HFFc6 (cell line): Measurements from ENCODE around the gene BORCS5. TPM values are rescaled to one million over a fixed set of nuclear protein-coding genes. Genes with fewer than 3 reads are reported as not detected.

Experiments used
- DNase-seq: peaks from one replicate; pipeline ENCODE4 v3.0.0-alpha.2; 2018
- H3K27ac Mint-ChIP-seq: 2 replicates; pipeline ENCODE4 v1.8.0; 2020; ENCODE audit warnings: mild to moderate bottlenecking, mixed read lengths
- H3K27me3 Mint-ChIP-seq: 2 replicates; pipeline ENCODE4 v1.8.0; 2021; ENCODE audit warnings: mild to moderate bottlenecking, moderate library complexity, mixed read lengths; ENCODE audit not compliant: insufficient read depth
- H3K36me3 Mint-ChIP-seq: 2 replicates; pipeline ENCODE4 v1.8.0; 2021; ENCODE audit warnings: low read depth, mixed read lengths
- H3K4me1 Mint-ChIP-seq: 2 replicates; pipeline ENCODE4 v1.8.0; 2020; ENCODE audit warnings: low read depth, mixed read lengths
- H3K4me3 Mint-ChIP-seq: 2 replicates; pipeline ENCODE4 v1.8.0; 2020; ENCODE audit warnings: mild to moderate bottlenecking, moderate library complexity, mixed read lengths
- H3K9me3 Mint-ChIP-seq: 2 replicates; pipeline ENCODE4 v1.8.0; 2020; ENCODE audit warnings: mild to moderate bottlenecking, mixed read lengths
- total RNA-seq, 6 experiments: library from RNA; stranded (reverse); fragmentation: NEBNext Ultra II Directional; extraction: Animal tissue kit (Norgen Biotek cat#: 25700); gene quantifications; 2 replicates in 1 of 6; 3 replicates in 5 of 6; pipeline ENCODE4 v1.2.3, GENCODE V29; 2021
- TF ChIP-seq, protein P1 (sequence below): fragments of 200-600 bp; sonication (generic); IDR thresholded peaks from 2 replicates; pipeline ENCODE4 v1.5.0; 2021; ENCODE audit warnings: antibody characterized with exemption, mild to moderate bottlenecking

BORCS5 gene
- total RNA-seq, 6 experiments from 2014 or later, result 8.7 to 13.9 (median 10.6) TPM

DNA sequence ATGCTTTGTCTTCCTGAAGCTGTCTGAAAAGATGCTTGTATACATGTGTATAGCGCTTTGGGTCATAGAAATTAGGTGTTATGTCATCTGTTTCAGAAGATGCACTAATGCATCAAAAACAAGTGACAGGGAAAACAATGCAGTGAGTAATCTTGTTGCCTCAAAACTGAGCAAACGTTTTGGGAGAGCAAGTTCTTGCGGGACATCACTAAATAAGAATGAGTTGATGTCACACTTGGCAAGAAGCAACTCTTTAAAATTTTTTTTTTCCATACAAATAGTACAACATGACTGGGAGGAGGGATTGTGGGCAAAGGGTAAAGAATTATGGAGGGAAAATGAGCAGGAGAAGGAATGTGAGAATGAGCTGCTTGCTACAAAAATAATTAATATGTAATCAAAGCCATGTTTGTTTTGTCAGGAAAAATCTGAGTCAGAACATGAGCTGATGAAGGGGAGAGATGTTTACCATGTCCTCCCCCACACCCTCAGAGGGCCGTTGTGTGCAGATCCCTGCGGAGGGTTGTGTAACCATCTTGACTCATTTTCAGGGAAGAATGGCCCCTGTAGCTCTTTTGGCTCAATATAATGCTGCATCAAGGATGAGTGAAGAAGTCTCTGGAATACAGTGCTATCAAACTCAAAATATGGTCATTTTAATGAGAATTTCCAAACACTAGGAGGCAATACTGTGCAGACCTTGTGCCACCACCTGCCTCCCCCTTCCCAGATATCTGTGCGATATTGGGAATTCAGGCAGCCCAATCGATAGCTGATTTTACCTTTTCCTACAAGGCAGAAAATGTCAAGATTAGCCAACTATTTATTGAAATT is 41.4 kb downstream of the BORCS5 start:
- Mint-ChIP-seq H3K4me3 (peak overlapping the region; percentile 76), H3K27me3 (no peaks in the 10 kb centered on the region), H3K9me3 (no peaks in the 10 kb centered on the region), H3K27ac (peak overlapping the region; percentile 88), H3K36me3 (peaks cover 11% of the 10 kb centered on the region; the same call in 1 of the 2 replicates), H3K4me1 (peaks cover 30% of the 10 kb centered on the region)
- DNase-seq, result peak; percentile 92
- TF ChIP-seq, protein P1, sequence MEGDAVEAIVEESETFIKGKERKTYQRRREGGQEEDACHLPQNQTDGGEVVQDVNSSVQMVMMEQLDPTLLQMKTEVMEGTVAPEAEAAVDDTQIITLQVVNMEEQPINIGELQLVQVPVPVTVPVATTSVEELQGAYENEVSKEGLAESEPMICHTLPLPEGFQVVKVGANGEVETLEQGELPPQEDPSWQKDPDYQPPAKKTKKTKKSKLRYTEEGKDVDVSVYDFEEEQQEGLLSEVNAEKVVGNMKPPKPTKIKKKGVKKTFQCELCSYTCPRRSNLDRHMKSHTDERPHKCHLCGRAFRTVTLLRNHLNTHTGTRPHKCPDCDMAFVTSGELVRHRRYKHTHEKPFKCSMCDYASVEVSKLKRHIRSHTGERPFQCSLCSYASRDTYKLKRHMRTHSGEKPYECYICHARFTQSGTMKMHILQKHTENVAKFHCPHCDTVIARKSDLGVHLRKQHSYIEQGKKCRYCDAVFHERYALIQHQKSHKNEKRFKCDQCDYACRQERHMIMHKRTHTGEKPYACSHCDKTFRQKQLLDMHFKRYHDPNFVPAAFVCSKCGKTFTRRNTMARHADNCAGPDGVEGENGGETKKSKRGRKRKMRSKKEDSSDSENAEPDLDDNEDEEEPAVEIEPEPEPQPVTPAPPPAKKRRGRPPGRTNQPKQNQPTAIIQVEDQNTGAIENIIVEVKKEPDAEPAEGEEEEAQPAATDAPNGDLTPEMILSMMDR, result peak; percentile 60

DNA sequence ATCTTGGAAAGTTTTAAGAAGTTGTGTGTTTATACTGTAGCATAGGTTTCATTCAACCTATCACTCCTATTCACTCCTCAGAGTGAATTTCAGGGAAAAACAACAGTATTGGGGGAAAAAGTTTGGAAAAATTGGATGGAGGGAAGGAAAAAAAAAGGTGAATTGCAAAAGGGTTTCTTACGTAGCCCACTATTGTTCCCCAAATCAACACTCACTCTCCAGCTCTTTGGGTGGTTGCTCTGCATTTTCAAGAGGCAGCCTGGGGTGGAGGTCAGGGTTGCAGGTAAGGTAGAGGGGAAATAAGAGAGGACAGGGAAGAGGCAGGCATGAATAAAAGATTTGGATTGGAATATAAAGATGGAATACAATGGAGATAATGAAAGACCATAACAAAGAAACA is 42.3 kb downstream of the BORCS5 start:
- H3K36me3 Mint-ChIP-seq, result peaks cover 11% of the 10 kb centered on the region; the same call in 1 of the 2 replicates
- H3K27me3 Mint-ChIP-seq, result no peaks in the 10 kb centered on the region
- DNase-seq, result no peak
- TF ChIP-seq, protein P1, result no peak
- H3K4me3 Mint-ChIP-seq, result 0 out of 2 replicates have a peak overlapping the region, but pooled peaks have one; percentile 76
- peak overlapping the region; percentile 88; the same call in 1 of the 2 replicates for H3K27ac Mint-ChIP-seq
- peaks cover 30% of the 10 kb centered on the region for H3K4me1 Mint-ChIP-seq
- no peaks in the 10 kb centered on the region for H3K9me3 Mint-ChIP-seq

DNA sequence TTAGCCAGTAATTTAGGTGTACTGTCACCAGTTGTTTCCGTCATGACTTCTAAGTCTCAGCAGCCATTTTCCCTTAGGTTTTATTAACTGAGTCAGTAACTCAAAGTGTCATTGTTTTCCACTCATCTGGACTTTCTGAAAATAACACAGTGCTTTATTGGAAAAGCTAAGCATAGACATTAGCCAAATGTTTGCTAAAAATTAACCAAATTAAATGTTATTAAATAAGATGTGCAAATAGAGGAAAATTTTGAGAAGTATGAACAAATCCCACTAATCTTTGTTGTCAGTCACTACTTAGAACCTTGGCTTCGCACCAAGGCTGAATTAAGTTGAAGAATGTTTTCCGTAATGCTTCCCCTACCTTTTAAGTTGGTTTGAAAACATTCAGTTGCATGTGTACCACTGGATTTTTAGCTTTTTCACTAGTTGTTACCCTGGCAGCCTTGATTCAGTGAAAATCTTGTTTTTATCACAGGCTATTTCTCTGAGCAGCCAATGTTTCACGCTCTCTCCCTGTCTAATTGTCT is 43.0 kb downstream of the BORCS5 start:
- H3K27ac Mint-ChIP-seq, result no peak overlapping the region
- H3K27me3 Mint-ChIP-seq, result no peaks in the 10 kb centered on the region
- no peak overlapping the region for H3K4me3 Mint-ChIP-seq
- no peaks in the 10 kb centered on the region for H3K9me3 Mint-ChIP-seq
- TF ChIP-seq, protein P1, result no peak
- H3K4me1 Mint-ChIP-seq, result peaks cover 30% of the 10 kb centered on the region
- peaks cover 9% of the 10 kb centered on the region; the same call in 1 of the 2 replicates for H3K36me3 Mint-ChIP-seq
- DNase-seq, result no peak

DNA sequence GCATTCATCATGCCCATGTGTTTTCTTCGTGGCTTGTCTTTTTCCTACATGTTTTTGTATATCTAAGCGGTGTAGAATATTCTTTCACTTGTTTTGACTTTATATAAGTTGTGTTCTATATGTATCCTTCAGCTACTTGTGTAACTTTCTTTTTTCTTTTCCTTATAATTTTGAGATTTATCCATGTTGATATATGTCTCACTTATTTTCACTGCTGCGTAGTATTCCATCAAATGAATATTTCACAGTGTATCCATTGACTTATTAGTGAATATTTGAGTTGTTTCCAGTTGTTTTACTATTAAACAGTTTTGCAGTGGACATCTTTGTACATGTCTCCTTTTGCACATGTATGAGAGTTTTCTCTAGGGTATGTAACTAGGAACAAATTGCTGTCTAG is 43.9 kb downstream of the BORCS5 start:
- no peaks in the 10 kb centered on the region for H3K27me3 Mint-ChIP-seq
- peaks cover 6% of the 10 kb centered on the region; the same call in 1 of the 2 replicates for H3K36me3 Mint-ChIP-seq
- H3K27ac Mint-ChIP-seq, result no peak overlapping the region
- H3K4me3 Mint-ChIP-seq, result no peak overlapping the region
- TF ChIP-seq, protein P1, result no peak
- no peak for DNase-seq
- H3K4me1 Mint-ChIP-seq, result peaks cover 30% of the 10 kb centered on the region
- H3K9me3 Mint-ChIP-seq, result no peaks in the 10 kb centered on the region

DNA sequence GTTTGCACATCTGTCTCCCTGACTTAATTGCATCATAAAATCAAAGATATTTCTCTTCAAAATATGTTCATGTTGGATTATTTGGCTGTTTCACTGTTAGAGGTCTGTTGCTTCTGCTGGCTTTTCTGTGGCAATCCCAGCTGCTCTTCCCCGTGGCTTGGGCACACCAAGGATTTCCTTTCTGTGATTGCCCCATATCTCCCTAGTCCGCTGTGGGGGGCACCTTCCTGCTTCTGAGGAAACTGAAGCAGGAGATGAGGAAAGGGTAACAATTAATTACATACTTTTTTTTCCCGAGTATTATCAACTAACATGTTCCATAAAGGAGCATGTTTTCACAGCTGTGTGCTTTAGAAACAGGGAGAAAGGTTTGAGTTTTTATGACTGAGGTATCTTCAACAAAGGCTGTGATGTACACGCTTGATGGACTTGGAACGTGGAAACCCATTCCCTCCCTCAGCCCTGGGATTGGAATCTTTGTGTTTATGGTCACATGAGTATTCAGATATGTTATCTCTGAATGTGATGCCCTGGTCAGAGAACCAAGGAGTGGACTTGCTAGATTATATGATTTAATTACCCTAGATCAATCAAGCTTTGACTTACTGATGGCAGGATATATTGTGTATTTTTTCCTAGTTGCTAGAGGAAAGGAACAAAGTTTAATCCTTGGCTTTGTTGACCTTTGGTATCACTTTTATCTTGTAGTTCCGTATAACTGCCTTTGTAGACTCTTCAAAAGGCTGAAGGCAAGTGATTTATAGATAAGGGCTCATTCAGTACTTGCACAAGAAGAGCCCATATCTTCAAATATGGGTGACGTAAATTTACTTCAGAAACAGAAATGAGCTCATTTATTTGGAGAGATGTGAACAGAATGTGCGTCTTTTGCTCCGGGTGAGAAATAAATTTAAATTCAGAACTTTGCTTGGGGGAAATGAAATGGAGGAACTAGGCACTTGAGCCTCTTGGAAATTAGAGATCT is 46.7 kb downstream of the BORCS5 start:
- no peak for DNase-seq
- H3K9me3 Mint-ChIP-seq, result no peaks in the 10 kb centered on the region
- peaks cover 15% of the 10 kb centered on the region for H3K4me1 Mint-ChIP-seq
- peaks cover 6% of the 10 kb centered on the region; the same call in 1 of the 2 replicates for H3K36me3 Mint-ChIP-seq
- no peaks in the 10 kb centered on the region for H3K27me3 Mint-ChIP-seq
- no peak overlapping the region for H3K27ac Mint-ChIP-seq
- TF ChIP-seq, protein P1, result no peak
- H3K4me3 Mint-ChIP-seq, result no peak overlapping the region
